ENCODE data around the gene C2. TPM values are rescaled to one million over a fixed set of nuclear protein-coding genes. Genes with fewer than 3 reads are reported as not detected.

C2 gene
- 0.13 TPM in 1 of 2 replicates, not detected in the other for total RNA-seq

DNA sequence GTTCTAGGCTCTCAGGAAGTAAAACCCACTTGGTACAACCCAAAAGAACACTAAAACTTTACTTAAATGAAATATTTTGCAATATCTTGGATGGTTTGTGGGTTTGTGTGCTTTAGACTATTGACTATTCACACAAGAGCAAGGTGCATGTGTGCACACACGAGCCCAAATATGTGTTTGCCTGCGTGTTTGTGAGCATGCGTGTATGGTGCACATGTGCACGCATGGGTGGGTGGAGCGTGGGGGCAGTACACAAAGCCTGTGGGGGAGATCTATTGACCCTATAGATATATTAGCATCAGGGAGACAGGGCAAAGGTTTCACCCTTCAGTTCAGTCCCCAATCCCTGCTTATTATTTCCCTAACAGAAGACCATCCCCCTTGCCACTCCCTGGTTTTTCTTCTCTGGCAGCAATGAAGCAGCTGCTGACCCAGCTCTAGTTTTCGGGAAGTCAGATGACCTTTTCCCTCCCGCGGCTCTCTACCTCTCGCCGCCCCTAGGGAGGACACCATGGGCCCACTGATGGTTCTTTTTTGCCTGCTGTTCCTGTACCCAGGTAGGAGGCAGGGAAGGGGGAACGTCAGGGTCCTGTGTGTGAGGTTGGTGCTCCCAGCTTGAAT lies at the start of gene C2:
C2 (plus strand) TSS at position 476 of the 621 bp plus-strand sequence; CDS start at position 512, 36 bp downstream.
- no peak for DNase-seq (ENCODE audit: low read depth in 2 of 2)

GRCh38 chr6:31878222-31878621 lies 49.3 kb upstream of the C2 start:
- DNase-seq (ENCODE audit: low read depth in 2 of 2), result no peak

DNA sequence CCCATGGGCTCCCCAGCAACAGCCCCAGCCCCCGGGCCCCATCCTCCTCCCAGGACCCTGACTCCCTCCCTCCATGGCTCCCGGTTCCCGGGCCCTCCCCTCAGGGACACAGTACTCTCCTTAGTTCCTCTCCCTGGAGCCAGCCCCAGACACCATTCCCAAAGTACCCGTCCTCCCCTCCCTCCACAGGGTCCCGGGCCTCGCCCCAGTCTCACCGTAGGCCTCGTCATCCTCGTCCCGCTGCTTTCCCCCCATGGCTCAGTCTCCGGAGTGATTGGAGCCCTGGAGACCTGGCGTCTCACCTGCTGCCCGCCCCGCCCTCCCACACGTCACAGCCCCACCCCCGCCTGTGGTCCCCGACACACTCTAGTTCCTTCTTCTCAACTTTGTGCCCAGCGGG lies 48.8 kb upstream of the C2 start, which contains the start of gene SLC44A4:
SLC44A4 (minus strand) TSS at position 272 of the 400 bp plus-strand sequence; CDS start at position 255, 17 bp downstream.
- no peak for DNase-seq (ENCODE audit: low read depth in 2 of 2)

DNA sequence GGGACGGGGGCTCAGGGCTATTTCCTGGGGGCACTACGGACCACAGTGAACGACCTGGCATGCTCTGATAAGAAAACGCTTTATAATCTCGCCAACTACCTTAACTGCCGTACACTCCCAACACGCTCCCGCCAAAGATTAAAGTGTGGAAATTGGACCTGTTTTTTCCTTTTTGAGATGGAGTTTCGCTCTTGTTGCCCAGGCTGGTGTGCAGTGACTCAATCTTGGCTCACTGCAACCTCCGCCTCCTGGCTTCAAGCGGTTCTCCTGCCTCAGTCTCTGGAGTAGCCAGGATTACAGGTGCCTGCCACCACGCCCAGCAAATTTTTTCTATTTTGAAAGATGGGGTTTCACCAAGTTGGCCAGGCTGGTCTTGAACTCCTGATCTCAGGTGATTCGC lies 48.4 kb upstream of the C2 start:
- no peak for DNase-seq (ENCODE audit: low read depth in 2 of 2)

DNA sequence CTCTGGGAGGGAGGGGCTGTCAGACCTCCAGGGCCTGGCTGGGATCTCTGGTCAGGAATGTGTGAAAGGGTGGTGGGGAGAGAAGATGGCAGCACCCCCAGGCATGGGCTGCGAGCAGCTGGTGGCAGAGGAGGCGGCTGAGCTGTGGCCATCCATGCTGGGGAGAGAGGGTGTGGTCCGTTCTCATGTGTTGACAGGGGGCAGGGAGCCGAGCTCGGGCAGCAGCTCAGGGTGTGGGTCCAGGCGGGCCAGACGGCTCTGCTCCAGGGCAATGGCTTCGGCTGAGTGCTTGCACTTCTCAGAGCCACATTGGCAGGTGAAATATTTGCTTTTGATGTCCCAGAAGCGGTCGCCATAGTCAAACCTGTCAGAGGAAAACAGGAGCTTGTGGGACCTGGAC lies 47.6 kb upstream of the C2 start:
- DNase-seq (ENCODE audit: low read depth in 2 of 2), result no peak

GRCh38 chr6:31880616-31881015 lies 46.9 kb upstream of the C2 start:
- DNase-seq (ENCODE audit: low read depth in 2 of 2), result no peak

DNA sequence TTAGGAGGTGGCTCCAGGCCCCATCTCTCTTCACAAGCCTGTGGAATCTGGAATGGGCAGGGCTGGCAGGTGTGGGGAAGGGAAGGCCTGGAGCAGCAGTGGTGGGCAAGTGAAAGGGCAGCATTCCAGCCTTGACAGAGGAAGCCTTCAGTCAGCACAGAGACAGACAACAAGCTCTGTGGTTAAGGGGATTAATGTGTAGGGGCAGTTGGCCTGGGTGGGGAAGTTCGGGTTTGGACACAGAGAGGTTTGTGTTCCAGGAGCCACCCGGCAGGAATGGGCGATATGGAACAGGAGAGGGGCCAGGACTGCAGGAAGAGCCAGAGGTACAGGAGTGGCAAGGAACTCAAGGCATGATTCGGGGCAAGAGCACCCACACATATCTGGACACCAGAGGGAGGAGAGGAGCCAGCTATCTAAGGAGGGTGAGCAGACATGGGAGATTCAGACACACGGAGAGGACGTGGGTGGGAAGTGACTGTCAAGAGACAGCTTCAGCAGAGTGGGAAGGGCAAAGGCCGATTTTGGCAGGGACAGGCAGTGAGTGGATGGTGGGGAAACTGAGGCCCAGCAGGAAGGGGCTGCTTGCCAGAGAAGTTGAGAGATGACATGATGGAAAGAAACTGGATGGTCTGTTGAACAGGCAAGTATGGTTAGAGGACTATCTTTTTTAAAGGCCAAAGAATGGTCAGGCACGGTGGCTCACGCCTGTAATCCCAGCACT lies 46.2 kb upstream of the C2 start:
- DNase-seq (ENCODE audit: low read depth in 2 of 2), result no peak

DNA sequence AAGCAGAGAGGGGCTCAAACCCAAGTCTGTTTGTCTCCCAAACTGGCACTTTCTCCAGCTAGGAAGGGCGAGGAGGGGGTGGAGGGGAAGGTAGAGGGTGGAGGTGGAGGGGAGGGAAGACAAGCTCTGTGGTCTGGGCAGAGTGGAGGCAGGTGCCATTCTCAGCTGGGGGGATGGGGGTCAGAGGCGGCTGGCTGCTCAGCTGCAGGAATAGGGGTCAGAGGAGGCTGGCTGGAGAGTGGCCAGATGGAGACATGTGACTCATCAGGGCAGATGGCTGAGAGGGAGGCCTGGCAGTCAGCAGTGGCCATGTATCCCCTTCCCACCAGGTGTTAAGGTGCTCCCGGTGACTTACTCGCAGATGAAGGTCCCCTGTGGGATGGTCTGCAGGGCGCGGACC lies 45.2 kb upstream of the C2 start:
- DNase-seq (ENCODE audit: low read depth in 2 of 2), result peak in 1 of 2 donors; percentile 37

GRCh38 chr6:31883676-31884075 lies 43.8 kb upstream of the C2 start:
- DNase-seq (ENCODE audit: low read depth in 2 of 2), result no peak

DNA sequence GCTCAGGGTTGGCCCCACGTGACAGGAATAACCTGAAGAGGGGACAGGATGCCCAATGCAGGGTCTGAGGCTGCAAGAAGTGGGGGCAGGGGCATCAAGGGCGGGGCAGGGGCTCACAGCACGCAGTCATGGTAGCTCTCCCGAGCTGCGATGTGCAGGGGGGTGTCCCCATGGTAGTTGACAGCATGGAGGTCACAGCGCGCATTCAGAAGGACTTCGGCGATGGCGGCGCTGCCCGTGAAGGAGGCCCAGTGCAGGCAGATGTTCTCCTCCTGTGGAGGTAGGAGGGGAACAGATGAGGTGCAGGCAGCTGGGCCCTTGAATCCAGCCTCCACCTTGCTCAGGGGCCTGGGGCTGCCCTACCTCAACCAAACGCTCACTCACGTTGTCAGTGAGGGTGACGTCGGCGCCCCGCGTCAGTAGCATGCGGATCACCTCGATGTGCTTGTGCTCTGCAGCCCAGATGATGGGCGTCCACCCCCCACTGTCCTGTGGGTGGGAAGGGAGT lies 42.9 kb upstream of the C2 start:
- DNase-seq (ENCODE audit: low read depth in 2 of 2), result no peak

GRCh38 chr6:31886541-31886991 lies 41.0 kb upstream of the C2 start:
- no peak for DNase-seq (ENCODE audit: low read depth in 2 of 2)

- no peak for DNase-seq (ENCODE audit: low read depth in 2 of 2)
Measured at GRCh38 chr6:31887173-31888007, 40.1 kb upstream of the C2 start.

GRCh38 chr6:31888276-31889258 lies 39.0 kb upstream of the C2 start:
- DNase-seq (ENCODE audit: low read depth in 2 of 2), result peak in 1 of 2 donors; percentile 18

- no peak for DNase-seq (ENCODE audit: low read depth in 2 of 2)
Measured at GRCh38 chr6:31889331-31889972, 38.1 kb upstream of the C2 start.

- no peak for DNase-seq (ENCODE audit: low read depth in 2 of 2)
Measured at GRCh38 chr6:31892821-31893220, 34.7 kb upstream of the C2 start.

GRCh38 chr6:31896493-31896855 lies 31.0 kb upstream of the C2 start:
- DNase-seq (ENCODE audit: low read depth in 2 of 2), result no peak

- DNase-seq (ENCODE audit: low read depth in 2 of 2), result no peak
Measured at GRCh38 chr6:31896856-31897611, 30.5 kb upstream of the C2 start.

DNA sequence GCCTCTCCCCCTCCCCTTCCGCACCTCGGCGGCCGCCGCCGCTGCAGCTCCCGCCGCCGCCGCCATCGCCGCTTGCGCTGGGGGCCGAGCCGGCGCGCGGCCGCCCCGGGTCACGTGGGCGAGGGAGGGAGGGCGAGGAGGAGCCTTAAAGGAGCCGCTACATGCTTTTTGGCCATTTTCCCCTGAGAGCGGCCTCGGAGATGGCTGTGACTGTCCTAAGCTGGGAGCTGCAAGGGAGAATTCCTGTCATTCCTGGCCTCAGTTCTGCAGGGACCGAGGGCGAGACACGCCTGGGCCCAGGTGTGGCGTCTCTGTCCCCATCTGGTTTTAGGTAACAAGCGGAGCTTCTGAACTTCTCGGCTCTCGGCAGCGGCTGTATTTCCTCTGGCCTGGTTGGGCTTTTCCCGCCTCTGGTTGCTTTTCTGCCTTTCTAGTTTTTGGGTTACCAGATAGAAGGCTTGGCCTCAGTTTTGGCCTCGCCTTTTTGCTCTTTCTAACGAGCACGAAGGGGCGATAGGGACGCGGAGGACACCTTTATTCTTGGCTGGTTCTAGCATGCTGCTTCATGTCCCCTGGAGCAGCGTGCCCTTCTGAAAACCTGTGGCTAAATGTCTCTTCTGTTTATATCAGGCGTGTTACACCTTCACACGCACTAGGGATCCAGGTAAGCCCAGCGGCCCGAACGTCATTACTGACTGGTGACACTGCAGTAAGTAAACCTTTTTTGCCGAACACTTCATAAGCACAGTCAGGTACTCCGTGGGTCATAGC lies 29.7 kb upstream of the C2 start, which contains the start of gene EHMT2:
EHMT2 (minus strand) TSS at position 87 of the 771 bp plus-strand sequence; CDS start at position 66, 21 bp downstream.
- DNase-seq (ENCODE audit: low read depth in 2 of 2), result peak; percentile 36 to 73

Data from dermis microvascular lymphatic vessel endothelial cell (primary cell).